Karpas-422 (cell line): ENCODE measurements around the gene GALNT13. TPM values are rescaled to one million over a fixed set of nuclear protein-coding genes. Genes with fewer than 3 reads are reported as not detected.

Experiments
- DNase-seq: peaks from one replicate; pipeline ENCODE4 v3.0.0-alpha.2; 2015
- H2AFZ ChIP-seq: fragments of 200-600 bp; sonication (generic); 2 replicates; pipeline ENCODE4 v1.6.1; 2014; ENCODE audit warnings: antibody characterized with exemption, low read length, mixed read lengths
- H3K27ac ChIP-seq: fragments of 200-600 bp; sonication (generic); 2 replicates; pipeline ENCODE4 v1.5.1; 2014; ENCODE audit warnings: mild to moderate bottlenecking, low read length, moderate library complexity
- H3K27me3 ChIP-seq: fragments of 200-600 bp; sonication (generic); 2 replicates; pipeline ENCODE4 v1.6.1; 2014; ENCODE audit warnings: low read length, mixed read lengths
- H3K36me3 ChIP-seq: fragments of 200-600 bp; sonication (generic); 2 replicates; pipeline ENCODE4 v1.6.1; 2014; ENCODE audit warnings: low read length, mixed read lengths; ENCODE audit not compliant: insufficient read depth
- H3K4me1 ChIP-seq: fragments of 200-600 bp; sonication (generic); 2 replicates; pipeline ENCODE4 v1.6.1; 2014; ENCODE audit warnings: mild to moderate bottlenecking, low read length, mixed read lengths
- H3K4me2 ChIP-seq: fragments of 200-600 bp; sonication (generic); 2 replicates; pipeline ENCODE4 v1.6.1; 2014; ENCODE audit warnings: low read length, low read depth, mild to moderate bottlenecking; ENCODE audit not compliant: poor library complexity, severe bottlenecking
- H3K4me3 ChIP-seq: fragments of 200-600 bp; sonication (generic); 2 replicates; pipeline ENCODE4 v1.5.1; 2014; ENCODE audit warnings: mild to moderate bottlenecking, antibody characterized with exemption, low read length, mixed read lengths
- H3K79me2 ChIP-seq: fragments of 200-600 bp; sonication (generic); 2 replicates; pipeline ENCODE4 v1.6.1; 2014; ENCODE audit warnings: mild to moderate bottlenecking, low read length, mixed read lengths
- H3K9ac ChIP-seq: fragments of 200-600 bp; sonication (generic); 2 replicates; pipeline ENCODE4 v1.6.0; 2014; ENCODE audit warnings: low read length
- H3K9me2 ChIP-seq: fragments of 200-600 bp; sonication (generic), shearing (Covaris generic); replicated peaks from 2 replicates; pipeline ENCODE4 v1.6.0; 2014; ENCODE audit warnings: mild to moderate bottlenecking, low read length, moderate library complexity; ENCODE audit not compliant: insufficient read depth
- H3K9me3 ChIP-seq: fragments of 300-700, 200-600 bp; sonication (generic); 2 replicates; pipeline ENCODE4 v1.6.1; 2014; ENCODE audit warnings: low read length, mixed read lengths
- H4K20me1 ChIP-seq: fragments of 200-600 bp; sonication (generic); 2 replicates; pipeline ENCODE4 v1.6.1; 2014; ENCODE audit warnings: mild to moderate bottlenecking, antibody characterized with exemption, low read length, low read depth; ENCODE audit not compliant: insufficient read depth
- total RNA-seq: library from RNA; depleted of rRNA; stranded (reverse); fragments of >200 nt; shearing (Covaris generic); gene quantifications from 2 replicates; pipeline ENCODE4 v1.2.3, GENCODE V29; 2014; ENCODE audit warnings: low replicate concordance

The GALNT13 gene
- total RNA-seq, 1 experiment from 2014 or later: not detected

DNA sequence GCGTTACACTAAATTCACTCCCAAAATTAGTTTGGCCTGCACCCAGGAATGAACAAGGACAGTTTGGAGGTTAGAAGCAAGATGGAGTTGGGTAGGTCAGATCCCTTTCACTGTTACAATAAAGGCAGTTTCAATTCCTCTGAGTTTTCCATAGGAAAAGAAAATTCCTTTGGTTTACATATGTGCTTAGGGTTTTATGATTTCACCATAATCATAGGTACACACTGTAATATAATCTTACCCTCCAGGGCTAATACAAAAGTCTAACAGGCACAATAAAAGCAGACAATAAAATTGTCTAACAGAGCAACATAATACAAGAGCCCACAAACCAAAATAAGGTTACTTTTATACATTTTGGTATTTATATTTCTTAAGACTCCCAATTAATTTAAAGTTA, 435.3 kb downstream of the GALNT13 start:
- no peaks in the 10 kb centered on the region for H3K4me1 ChIP-seq
- H3K9ac ChIP-seq: no peak overlapping the region
- no peak overlapping the region for H2AFZ ChIP-seq
- H3K27ac ChIP-seq: no peak overlapping the region
- H3K4me3 ChIP-seq: no peak overlapping the region
- H3K4me2 ChIP-seq: no peak overlapping the region
- H4K20me1 ChIP-seq: no peaks in the 10 kb centered on the region
- no peaks in the 10 kb centered on the region; the same call in 1 of the 2 replicates for H3K36me3 ChIP-seq
- H3K27me3 ChIP-seq: no peaks in the 10 kb centered on the region
- 0 out of 2 replicates have a peak, but pooled peaks cover 2% of the 10 kb centered on the region for H3K9me3 ChIP-seq
- no peaks in the 10 kb centered on the region for H3K9me2 ChIP-seq
- DNase-seq: no peak
- H3K79me2 ChIP-seq: no peaks in the 10 kb centered on the region

GRCh38 chr2:154324601-154325000, 452.9 kb downstream of the GALNT13 start:
- H4K20me1 ChIP-seq: no peaks in the 10 kb centered on the region
- H3K9ac ChIP-seq: no peak overlapping the region
- H3K79me2 ChIP-seq: no peaks in the 10 kb centered on the region
- no peaks in the 10 kb centered on the region for H3K27me3 ChIP-seq
- no peak overlapping the region for H3K27ac ChIP-seq
- no peaks in the 10 kb centered on the region for H3K9me3 ChIP-seq
- H3K36me3 ChIP-seq: no peaks in the 10 kb centered on the region
- no peaks in the 10 kb centered on the region for H3K9me2 ChIP-seq
- H3K4me2 ChIP-seq: no peak overlapping the region
- no peak for DNase-seq
- H2AFZ ChIP-seq: no peak overlapping the region
- H3K4me1 ChIP-seq: no peaks in the 10 kb centered on the region
- no peak overlapping the region for H3K4me3 ChIP-seq

- no peaks in the 10 kb centered on the region for H3K4me1 ChIP-seq
- no peaks in the 10 kb centered on the region for H3K36me3 ChIP-seq
- H2AFZ ChIP-seq: no peak overlapping the region
- H3K9me2 ChIP-seq: no peaks in the 10 kb centered on the region
- no peak overlapping the region for H3K27ac ChIP-seq
- no peaks in the 10 kb centered on the region for H3K27me3 ChIP-seq
- H4K20me1 ChIP-seq: no peaks in the 10 kb centered on the region
- no peaks in the 10 kb centered on the region for H3K79me2 ChIP-seq
- peaks cover 7% of the 10 kb centered on the region; the same call in 1 of the 2 replicates for H3K9me3 ChIP-seq
- no peak for DNase-seq
- no peak overlapping the region for H3K9ac ChIP-seq
- no peak overlapping the region for H3K4me2 ChIP-seq
- no peak overlapping the region for H3K4me3 ChIP-seq
Observed at GRCh38 chr2:154329510-154329909, 457.8 kb downstream of the GALNT13 start.

- H2AFZ ChIP-seq: no peak overlapping the region
- H3K4me1 ChIP-seq: no peaks in the 10 kb centered on the region
- H3K9me2 ChIP-seq: no peaks in the 10 kb centered on the region
- no peak for DNase-seq
- no peaks in the 10 kb centered on the region for H3K27me3 ChIP-seq
- H3K36me3 ChIP-seq: no peaks in the 10 kb centered on the region
- H3K79me2 ChIP-seq: no peaks in the 10 kb centered on the region
- H4K20me1 ChIP-seq: no peaks in the 10 kb centered on the region
- H3K4me2 ChIP-seq: no peak overlapping the region
- H3K9ac ChIP-seq: no peak overlapping the region
- peaks cover 13% of the 10 kb centered on the region; the same call in 1 of the 2 replicates for H3K9me3 ChIP-seq
- H3K27ac ChIP-seq: no peak overlapping the region
- no peak overlapping the region for H3K4me3 ChIP-seq
Observed at GRCh38 chr2:154331784-154332183, 460.1 kb downstream of the GALNT13 start.

DNA sequence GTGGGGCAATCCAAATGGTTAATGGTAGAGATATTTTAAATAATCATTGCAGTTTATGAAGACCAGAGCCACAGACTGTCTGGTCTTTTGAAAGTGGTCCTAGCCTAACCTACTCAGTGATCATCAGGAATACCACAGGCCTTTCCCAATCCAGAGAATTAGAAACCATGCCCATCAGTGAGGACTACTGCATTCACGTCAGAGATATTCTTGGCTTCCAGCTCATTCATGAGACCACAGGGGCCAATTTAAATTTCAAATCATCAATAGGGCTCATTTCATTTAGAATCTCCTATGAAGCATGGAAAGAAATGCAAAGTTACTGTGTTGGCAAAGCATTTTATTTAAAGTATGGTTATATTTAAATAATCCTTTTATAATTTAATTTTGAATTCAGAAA, 464.5 kb downstream of the GALNT13 start:
- Histone ChIP-seq H2AFZ (no peak overlapping the region), H3K36me3 (no peaks in the 10 kb centered on the region), H4K20me1 (no peaks in the 10 kb centered on the region), H3K27ac (no peak overlapping the region), H3K9me2 (no peaks in the 10 kb centered on the region), H3K4me3 (no peak overlapping the region), H3K4me1 (no peaks in the 10 kb centered on the region), H3K4me2 (no peak overlapping the region), H3K79me2 (no peaks in the 10 kb centered on the region), H3K9ac (no peak overlapping the region), H3K27me3 (no peaks in the 10 kb centered on the region), H3K9me3 (peaks cover 14% of the 10 kb centered on the region; the same call in 1 of the 2 replicates)
- DNase-seq: no peak

GRCh38 chr2:154338352-154338967, 466.7 kb downstream of the GALNT13 start:
- DNase-seq: no peak
- no peak overlapping the region for H3K9ac ChIP-seq
- H3K4me1 ChIP-seq: no peaks in the 10 kb centered on the region
- H4K20me1 ChIP-seq: no peaks in the 10 kb centered on the region
- H3K9me3 ChIP-seq: peaks cover 11% of the 10 kb centered on the region; the same call in 1 of the 2 replicates
- no peaks in the 10 kb centered on the region for H3K36me3 ChIP-seq
- H2AFZ ChIP-seq: no peak overlapping the region
- no peaks in the 10 kb centered on the region for H3K9me2 ChIP-seq
- H3K4me2 ChIP-seq: no peak overlapping the region
- H3K79me2 ChIP-seq: no peaks in the 10 kb centered on the region
- no peak overlapping the region for H3K4me3 ChIP-seq
- no peaks in the 10 kb centered on the region for H3K27me3 ChIP-seq
- no peak overlapping the region for H3K27ac ChIP-seq

DNA sequence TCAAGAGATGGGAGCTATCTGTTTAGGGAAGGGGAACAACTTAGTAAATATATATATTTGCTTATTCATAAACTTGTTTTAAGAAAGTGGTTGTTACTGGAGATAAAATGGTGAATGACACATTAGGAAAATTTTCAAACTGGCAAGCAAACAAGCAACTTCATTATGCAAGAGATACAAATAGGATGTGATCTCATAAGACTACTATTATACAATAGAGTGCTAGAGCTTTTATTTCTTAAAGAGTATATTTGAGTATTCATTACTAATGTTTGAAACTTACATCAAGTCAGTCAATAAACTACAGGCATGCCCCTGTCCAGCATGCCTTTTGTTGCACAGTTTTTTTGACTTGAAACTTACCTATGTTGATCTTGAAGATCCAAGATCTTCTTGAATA, 471.6 kb downstream of the GALNT13 start:
- H3K4me1 ChIP-seq: no peaks in the 10 kb centered on the region
- no peaks in the 10 kb centered on the region for H3K9me2 ChIP-seq
- no peaks in the 10 kb centered on the region for H3K36me3 ChIP-seq
- no peaks in the 10 kb centered on the region for H3K79me2 ChIP-seq
- H3K4me3 ChIP-seq: no peak overlapping the region
- no peaks in the 10 kb centered on the region for H3K27me3 ChIP-seq
- no peak for DNase-seq
- no peak overlapping the region for H3K9ac ChIP-seq
- H3K9me3 ChIP-seq: peaks cover 15% of the 10 kb centered on the region; the same call in 1 of the 2 replicates
- H4K20me1 ChIP-seq: no peaks in the 10 kb centered on the region
- H2AFZ ChIP-seq: no peak overlapping the region
- no peak overlapping the region for H3K27ac ChIP-seq
- H3K4me2 ChIP-seq: no peak overlapping the region

DNA sequence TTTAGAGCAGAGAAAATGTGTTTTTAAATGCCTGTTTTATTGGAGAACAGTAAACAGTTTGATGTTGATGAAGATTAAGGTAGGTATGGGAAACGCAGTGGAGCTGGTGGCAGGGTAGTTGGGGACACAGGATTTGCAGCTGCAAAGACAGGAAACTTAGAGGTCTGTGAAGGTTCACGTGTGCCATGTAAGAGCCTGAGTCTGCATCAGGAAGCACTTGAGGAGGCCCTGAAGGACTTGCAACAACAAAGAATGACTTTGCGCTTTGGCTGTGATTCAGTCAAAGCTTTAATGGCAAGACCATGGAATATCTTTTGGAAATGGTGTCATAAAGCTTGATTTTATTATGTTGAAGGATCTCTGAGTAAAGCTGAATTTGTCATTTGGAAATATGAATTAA, 479.2 kb downstream of the GALNT13 start:
- no peaks in the 10 kb centered on the region for H3K36me3 ChIP-seq
- H3K9ac ChIP-seq: no peak overlapping the region
- no peak for DNase-seq
- H3K79me2 ChIP-seq: no peaks in the 10 kb centered on the region
- no peak overlapping the region for H2AFZ ChIP-seq
- no peak overlapping the region for H3K27ac ChIP-seq
- H3K4me2 ChIP-seq: no peak overlapping the region
- H3K27me3 ChIP-seq: no peaks in the 10 kb centered on the region
- H3K9me3 ChIP-seq: peaks cover 16% of the 10 kb centered on the region; the same call in 1 of the 2 replicates
- H3K9me2 ChIP-seq: no peaks in the 10 kb centered on the region
- no peaks in the 10 kb centered on the region for H3K4me1 ChIP-seq
- H3K4me3 ChIP-seq: no peak overlapping the region
- no peaks in the 10 kb centered on the region for H4K20me1 ChIP-seq
